Activated CD4-positive, alpha-beta T cell treated with anti-CD3 and anti-CD28 coated beads, Interleukin-2, amount 50 U/mL, for 1 hour (primary cell): ENCODE data around the gene CHPT1.

Source experiments
- DNase-seq: peaks from one replicate; pipeline ENCODE4 v3.0.0-alpha.2; 2020

Gene CHPT1

DNA sequence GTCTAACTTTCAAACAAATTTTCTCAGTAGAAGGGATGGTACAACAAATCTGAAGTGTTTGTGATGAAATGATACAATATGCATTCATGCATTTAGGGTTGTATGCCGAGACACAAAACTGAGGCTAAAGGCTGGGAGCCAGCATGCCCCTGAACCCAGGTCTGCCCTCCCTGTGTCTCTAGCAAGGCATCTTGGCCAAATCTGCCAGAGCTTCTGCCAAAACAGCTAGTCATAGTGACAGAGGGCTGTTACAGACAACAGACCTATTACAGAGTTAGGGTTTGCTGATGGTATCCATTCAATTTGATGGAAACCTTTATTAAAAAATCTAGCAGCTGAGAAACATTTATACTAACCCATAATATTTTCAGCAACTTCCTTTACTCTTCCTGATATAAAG lies 11.3 kb upstream of the CHPT1 start:
- DNase-seq, result no peak

DNA sequence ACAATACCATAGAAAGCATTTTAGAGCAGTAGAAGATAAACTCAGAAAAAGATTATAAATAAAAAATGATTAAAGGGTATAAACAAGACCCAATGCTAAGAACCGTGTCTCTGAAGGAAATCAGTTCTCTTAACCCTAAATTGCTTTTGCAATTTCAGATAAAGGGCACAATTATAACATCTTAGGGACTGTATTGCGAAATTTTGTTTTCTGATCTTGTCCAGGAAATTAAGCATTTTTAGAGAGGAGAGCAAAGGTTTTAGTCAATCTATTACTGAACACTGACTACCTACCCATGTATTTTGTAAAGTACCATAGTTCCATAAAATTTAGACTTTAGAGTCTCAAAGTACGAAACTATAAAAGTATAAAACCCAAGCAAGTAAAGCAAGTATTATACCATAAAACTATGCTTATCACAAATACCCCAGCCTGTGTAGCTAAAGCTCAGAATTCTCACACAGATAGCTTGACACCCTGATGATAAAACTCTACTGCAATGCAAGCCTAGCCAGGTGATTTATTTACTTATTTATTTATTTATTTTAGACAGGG lies 6.8 kb upstream of the CHPT1 start:
- DNase-seq, result no peak

DNA sequence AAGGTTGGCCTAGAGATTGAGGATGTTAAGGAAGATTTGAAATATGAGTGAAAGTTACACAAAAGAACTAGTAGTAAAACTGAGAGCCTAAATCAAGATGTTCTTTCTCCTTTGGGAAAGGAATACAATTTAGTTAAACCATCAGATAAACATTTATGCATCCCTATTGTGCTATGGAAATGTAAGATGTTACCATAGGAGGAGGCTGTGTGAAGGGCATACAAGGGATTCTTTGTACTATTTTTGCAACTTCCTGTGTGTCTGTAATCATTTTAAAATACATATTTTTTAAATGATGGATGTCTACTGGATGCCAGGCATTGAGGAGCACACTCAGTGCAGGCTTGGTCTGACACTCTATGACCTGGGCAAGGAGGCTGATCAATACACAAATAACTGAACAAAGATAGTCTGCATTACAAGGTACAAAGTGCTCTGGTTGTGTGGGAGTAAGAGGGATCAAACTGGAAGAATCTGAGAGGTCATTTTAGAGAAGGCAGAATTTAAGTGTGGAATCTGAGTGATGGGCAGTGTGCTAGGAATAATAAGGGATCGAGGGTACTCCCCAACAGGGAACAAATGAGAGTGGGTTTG lies 5.8 kb upstream of the CHPT1 start:
- no peak for DNase-seq

DNA sequence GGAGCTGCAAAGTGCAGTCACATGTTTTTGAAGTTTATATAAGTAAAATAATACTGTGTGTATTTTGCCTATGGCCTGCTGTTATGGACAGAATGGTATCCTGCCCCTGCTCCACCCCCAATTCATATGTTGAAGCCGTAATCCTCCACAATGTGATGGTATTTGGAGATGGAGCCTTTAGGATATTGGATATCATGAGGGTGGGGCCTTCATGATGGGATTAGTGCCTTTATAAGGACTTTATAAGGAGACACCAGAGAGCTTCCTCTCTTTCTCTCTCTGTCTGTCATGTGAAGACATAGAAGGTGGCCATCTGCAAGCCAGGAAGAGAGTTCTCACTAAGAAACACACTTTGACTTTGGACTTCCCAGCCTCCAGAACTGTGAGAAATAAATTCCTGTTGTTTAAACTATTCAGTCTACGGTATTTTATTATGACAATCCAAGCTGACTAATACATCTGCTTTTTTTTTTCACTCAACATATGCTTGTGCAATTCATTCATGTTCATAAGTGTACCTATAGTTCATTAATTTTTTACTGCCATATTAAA lies 3.1 kb upstream of the CHPT1 start:
- DNase-seq, result no peak

- DNase-seq, result no peak
Observed at GRCh38 chr12:101694986-101695385, 2.5 kb upstream of the CHPT1 start.

DNA sequence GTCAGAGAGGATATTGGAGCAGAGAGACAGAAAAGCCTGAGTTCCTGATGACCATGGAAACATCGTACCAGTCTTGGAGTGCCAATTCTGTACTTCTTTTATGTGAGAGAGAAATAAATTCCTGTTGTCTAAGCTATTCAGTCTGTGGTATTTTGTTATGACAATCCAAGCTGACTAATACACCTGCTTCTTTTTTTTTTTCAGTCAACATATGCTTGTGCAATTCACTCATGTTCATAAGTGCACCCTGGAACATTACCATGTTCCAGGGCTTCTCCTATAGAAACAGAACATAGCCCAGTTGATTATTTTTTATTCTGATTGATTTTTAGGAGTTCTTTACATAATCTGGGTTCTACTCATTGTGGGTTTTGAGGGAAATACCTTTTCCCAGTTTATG lies 1.7 kb upstream of the CHPT1 start:
- no peak for DNase-seq

DNA sequence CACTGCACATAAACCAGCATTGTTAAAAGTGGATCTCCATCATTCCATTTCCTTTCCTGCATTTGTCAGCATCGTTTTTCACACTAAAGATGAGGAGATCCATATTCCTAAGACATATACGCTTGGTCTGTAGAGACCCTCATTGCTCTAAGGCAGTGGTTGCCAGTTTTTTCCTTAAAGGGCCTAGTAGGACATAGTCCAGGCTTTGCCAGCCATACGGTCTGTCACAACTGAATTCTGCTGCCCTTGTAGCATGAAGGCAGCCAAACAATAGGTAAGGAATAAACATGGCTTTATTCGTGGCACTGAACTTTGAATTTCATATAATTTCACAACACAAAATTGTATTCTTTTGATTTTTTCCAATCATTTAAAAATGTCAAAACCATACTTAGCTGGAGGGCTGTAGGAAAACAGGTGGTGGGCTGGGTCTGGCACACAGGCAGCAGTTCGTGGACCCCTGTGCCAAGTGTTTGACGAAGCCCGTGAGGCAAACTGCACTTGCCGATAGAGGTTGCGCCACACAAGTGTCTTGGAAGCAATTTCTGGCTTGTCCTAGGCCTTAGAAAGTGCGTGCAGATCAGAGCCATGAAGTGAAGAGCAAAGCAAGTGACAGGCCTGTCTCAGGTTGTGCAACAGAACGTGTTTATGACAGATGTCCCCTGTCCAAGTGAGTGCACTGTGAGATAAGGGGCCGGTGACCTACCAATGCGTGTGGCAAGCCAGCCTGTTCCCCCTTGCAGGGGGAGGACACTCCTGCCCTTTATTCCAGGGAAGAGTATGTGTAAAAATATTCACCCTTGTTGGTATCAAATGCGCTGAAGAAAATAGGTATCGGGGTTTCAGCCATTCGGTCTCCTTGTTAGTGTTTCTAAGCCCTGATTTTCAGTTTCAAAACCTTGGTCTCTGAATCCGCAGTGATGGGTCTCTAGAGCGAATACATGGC lies 916 bp upstream of the CHPT1 start:
- DNase-seq, result no peak

DNA sequence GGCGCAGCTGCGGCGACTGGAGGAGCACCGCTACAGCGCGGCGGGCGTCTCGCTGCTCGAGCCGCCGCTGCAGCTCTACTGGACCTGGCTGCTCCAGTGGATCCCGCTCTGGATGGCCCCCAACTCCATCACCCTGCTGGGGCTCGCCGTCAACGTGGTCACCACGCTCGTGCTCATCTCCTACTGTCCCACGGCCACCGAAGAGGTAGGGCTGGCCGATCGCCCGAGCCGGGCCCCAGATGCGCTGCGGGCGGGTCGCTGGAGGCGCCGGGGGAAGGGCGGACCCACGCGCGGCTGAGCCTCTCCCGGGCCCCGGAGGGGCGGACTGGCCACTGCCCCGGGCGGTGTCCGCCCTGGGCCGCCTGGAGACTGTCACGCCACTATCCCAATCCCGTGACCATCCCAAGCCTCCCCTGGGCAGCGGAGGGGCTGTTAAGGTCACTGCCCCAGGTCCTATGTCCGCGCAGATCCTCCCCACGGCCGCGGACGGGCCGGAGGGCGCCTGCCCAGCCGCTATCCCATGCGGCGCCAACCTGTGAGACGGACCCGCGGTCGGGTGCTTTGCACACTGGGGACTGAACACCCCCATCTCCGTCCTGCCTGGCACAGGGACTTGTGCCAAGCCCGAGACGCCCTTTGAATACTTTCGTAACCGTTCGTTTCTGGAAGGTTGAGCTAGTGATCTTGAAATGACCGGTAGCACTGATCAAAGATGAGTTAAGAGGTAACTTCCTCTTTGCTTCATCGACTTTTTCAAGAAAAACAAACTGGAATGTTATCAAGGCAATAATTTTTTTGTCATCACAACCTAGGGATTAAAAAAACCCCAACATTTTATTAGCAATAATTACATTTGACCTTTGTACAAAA lies 725 bp downstream of the CHPT1 start:
- DNase-seq, result no peak

- DNase-seq, result no peak
Observed at GRCh38 chr12:101698800-101699347, 1.4 kb downstream of the CHPT1 start.

DNA sequence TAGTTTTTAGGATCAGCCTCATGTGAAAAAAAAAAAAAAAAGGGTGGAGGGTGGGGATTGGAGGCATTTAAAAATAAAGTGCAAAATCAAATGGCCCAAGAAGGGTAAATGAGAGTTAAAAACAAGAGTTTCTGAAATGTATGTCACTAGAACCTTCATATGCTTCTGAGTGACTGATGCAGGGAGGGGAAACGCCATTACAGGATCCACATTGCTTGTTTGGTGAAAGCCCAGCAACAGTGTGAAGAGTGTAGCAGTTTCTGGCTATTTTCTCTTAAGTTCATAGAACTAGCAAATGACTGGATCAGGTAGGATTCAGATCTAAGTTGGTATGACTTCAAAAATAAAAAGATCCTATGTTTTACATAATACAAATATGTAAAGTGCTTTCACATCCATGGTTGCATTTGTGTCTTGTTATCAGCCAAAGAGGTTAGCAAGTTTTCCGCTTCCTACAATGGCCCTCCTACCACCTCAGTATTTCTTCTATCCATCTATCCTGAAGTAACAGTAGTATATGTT lies 2.9 kb downstream of the CHPT1 start:
- no peak for DNase-seq

GRCh38 chr12:101703487-101703886 lies 6.0 kb downstream of the CHPT1 start:
- no peak for DNase-seq

- no peak for DNase-seq
Observed at GRCh38 chr12:101706403-101706802, 9.0 kb downstream of the CHPT1 start.

- no peak for DNase-seq
Observed at GRCh38 chr12:101707131-101707782, 9.8 kb downstream of the CHPT1 start.

DNA sequence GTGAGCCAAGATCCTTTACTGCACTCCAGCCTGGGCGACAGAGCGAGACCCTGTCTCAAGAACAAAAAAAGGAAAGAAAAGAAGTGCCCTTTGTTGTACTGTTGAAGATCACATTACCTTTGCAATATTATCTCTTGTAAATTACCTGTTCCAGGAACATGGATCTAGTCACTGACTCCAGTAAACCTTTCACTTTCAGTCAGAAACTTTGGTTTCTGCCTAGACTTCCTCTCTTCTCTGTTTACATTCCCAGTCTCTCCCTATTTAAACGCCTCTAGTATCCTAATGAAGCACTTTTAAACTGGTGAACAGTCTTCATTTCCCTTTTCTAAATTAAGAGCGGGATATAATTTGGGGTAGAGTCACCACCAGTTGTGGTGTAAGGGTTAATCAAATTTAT lies 12.8 kb downstream of the CHPT1 start:
- DNase-seq, result no peak

DNA sequence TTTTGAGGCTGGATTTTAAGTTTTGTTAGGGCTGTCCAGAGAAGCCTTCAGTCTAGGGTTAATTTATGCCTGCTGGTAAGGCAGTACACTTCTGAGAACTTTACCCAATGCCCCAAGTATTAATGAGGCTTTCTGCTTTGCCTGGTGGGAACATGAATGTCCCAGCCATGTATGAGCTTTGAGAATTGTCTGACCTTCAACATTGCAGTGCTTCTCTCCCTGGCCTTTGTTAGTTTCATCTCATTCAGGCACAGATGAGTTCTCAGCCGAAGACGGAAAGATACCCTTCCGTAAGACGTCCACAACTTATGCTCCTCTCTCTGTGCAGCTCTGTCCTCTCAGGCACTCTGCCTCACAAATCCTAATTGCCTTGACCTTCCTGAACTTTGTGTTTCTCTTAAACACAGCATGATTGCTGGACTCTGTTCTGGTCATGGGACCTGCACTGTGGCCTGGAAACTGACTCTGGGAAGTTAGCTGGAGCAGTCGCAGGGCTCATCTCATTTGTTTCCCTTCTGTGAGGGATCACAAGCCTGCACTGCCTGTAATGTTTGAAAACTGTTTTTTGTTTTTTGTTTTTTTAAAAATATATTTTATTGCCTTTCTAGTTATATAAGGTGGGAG lies 15.7 kb downstream of the CHPT1 start:
- DNase-seq, result no peak

GRCh38 chr12:101713930-101714329 lies 16.5 kb downstream of the CHPT1 start:
- DNase-seq, result no peak

- no peak for DNase-seq
Observed at GRCh38 chr12:101714877-101715444, 17.5 kb downstream of the CHPT1 start.

GRCh38 chr12:101719566-101719965 lies 22.1 kb downstream of the CHPT1 start:
- no peak for DNase-seq

GRCh38 chr12:101720118-101720517 lies 22.7 kb downstream of the CHPT1 start:
- DNase-seq, result no peak

GRCh38 chr12:101722392-101722791 lies 25.0 kb downstream of the CHPT1 start:
- DNase-seq, result no peak

DNA sequence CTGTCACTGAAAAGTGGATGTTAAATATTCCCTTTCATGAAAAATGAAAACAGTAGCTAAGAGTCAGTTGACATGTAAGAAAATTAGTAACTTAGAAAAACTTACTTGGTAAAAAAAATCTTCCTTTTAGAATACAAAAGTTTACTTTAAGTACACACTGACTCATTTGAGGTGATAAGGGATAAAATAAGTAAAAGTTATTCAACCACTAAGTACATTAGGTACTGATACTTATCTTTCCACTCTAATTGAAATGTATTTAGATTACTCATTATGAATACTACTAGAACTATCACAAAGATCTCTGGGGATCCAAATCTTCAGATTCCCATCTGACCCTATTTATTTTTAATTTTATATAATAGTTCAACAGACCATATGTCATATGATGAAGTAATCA lies 29.7 kb downstream of the CHPT1 start:
- DNase-seq, result no peak
